ENCODE measurements around the gene ZNF318. TPM values are rescaled to one million over a fixed set of nuclear protein-coding genes. Genes with fewer than 3 reads are reported as not detected.

Gene ZNF318
- total and polyA plus RNA-seq, 10 of the 15 experiments (the other 5 are each of a cell fraction or from before 2014, with no cell fraction given) = 3.4 to 79.8 (median 13.7) TPM

- Histone ChIP-seq H3K27me3 (replicated peaks in 1 of 2; ENCODE audit: control insufficient read depth in 2 of 2, insufficient read depth in 2 of 2, low read length in 1 of 2) (no peaks in the 10 kb centered on the region), H3K4me2 (ENCODE audit: control insufficient read depth, insufficient read depth) (no peak overlapping the region), H3K4me3 (no peak overlapping the region), H2AFZ (ENCODE audit: control insufficient read depth, low read depth, low read length) (no peak overlapping the region), H3K9ac (ENCODE audit: control insufficient read depth, insufficient read depth, low read length) (no peak overlapping the region), H3K36me3 (ENCODE audit: control insufficient read depth in 2 of 2, insufficient read depth in 2 of 2, low read length in 1 of 2) (no peaks in the 10 kb centered on the region), H3K9me3 (replicated peaks; ENCODE audit: control insufficient read depth, insufficient read depth, low read length) (no peaks in the 10 kb centered on the region; the same call in 2 of the 3 replicates), H4K20me1 (ENCODE audit: control insufficient read depth, insufficient read depth) (no peaks in the 10 kb centered on the region), H3K79me2 (ENCODE audit: control insufficient read depth, insufficient read depth, low read length) (no peaks in the 10 kb centered on the region), H3K4me1 (ENCODE audit: control insufficient read depth, insufficient read depth, low read length) (no peaks in the 10 kb centered on the region), H3K27ac (ENCODE audit: control insufficient read depth, insufficient read depth) (no peak overlapping the region)
- no peak for DNase-seq (ENCODE audit: low read depth, low spot score)
- RAD21 ChIA-PET (ENCODE audit: unreplicated experiment) = interaction anchor here (1.3 to 1.7 kb wide), 2 partner anchors 9 to 38 kb away, joined by 4 to 6 read pairs; partner anchors contain the start of gene CRIP3
- no peak for FAIRE-seq
- in situ Hi-C loops (cut with MboI) = no loop called here
- SMC1A ChIA-PET (ENCODE audit: uncharacterized antibody, unreplicated experiment) = interaction anchor here (1.0 to 1.1 kb wide), 2 partner anchors 8 to 15 kb away, joined by 3 read pairs; no protein-coding TSS in a partner anchor
- no TSS peak for BruUV-seq (replicated peaks)
- peak; percentile 47; the same call in 2 of the 3 replicates for ATAC-seq
- CTCF ChIA-PET = interaction anchor here (0.7 to 1.9 kb wide), 3 partner anchors 9 to 98 kb away, joined by 3 to 14 read pairs (median 4); partner anchors contain the start of gene CRIP3
- 73% methylated on average over 18 of the region's 18 CpGs for WGBS (ENCODE audit: insufficient coverage, insufficient replicate concordance, low lambda C conversion rate, missing lambda C conversion rate)
- TF ChIP-seq TAF1 (IDR thresholded peaks at IDR 0.05; ENCODE audit: borderline replicate concordance, low read depth, low read length) (no peak), SPI1 (IDR thresholded peaks at IDR 0.05; ENCODE audit: borderline replicate concordance, insufficient read depth, low read depth, low read length) (peak; percentile 37; the same call in 1 of the 2 replicates)
- POLR2A ChIA-PET = no interaction called here
- intact Hi-C loops (cut with micrococcal nuclease; ENCODE audit: unreplicated experiment) = no loop called here
These were observed 69.8 kb downstream of the ZNF318 start for GRCh38 chr6:43299338-43300293.

GRCh38 chr6:43298565-43299337 lies 70.7 kb downstream of the ZNF318 start:
- no peaks in the 10 kb centered on the region for H3K79me2 ChIP-seq (ENCODE audit: control insufficient read depth, insufficient read depth, low read length)
- no peaks in the 10 kb centered on the region; the same call in 2 of the 3 replicates for H3K9me3 ChIP-seq (replicated peaks; ENCODE audit: control insufficient read depth, insufficient read depth, low read length)
- no peaks in the 10 kb centered on the region for H3K27me3 ChIP-seq (replicated peaks in 1 of 2; ENCODE audit: control insufficient read depth in 2 of 2, insufficient read depth in 2 of 2, low read length in 1 of 2)
- no peak for FAIRE-seq
- H3K4me2 ChIP-seq (ENCODE audit: control insufficient read depth, insufficient read depth) = no peak overlapping the region
- ATAC-seq = no peak
- ChIA-PET CTCF (interaction anchor here (0.6 to 1.9 kb wide), 3 partner anchors 10 to 87 kb away, joined by 3 to 14 read pairs (median 4); partner anchors contain the start of gene CRIP3), SMC1A (ENCODE audit: uncharacterized antibody, unreplicated experiment) (interaction anchor here (1.0 to 1.1 kb wide), 2 partner anchors 9 to 16 kb away, joined by 3 read pairs; no protein-coding TSS in a partner anchor), RAD21 (ENCODE audit: unreplicated experiment) (interaction anchor here (1.3 to 1.7 kb wide), 2 partner anchors 10 to 39 kb away, joined by 4 to 6 read pairs; partner anchors contain the start of gene CRIP3), POLR2A (no interaction called here)
- H3K36me3 ChIP-seq (ENCODE audit: control insufficient read depth in 2 of 2, insufficient read depth in 2 of 2, low read length in 1 of 2) = no peaks in the 10 kb centered on the region
- no peak overlapping the region for H3K27ac ChIP-seq (ENCODE audit: control insufficient read depth, insufficient read depth)
- in situ Hi-C loops (cut with MboI) = no loop called here
- WGBS (ENCODE audit: insufficient coverage, insufficient replicate concordance, low lambda C conversion rate, missing lambda C conversion rate) = 16% methylated on average over 12 of the region's 12 CpGs
- intact Hi-C loops (cut with micrococcal nuclease; ENCODE audit: unreplicated experiment) = no loop called here
- no peak overlapping the region for H2AFZ ChIP-seq (ENCODE audit: control insufficient read depth, low read depth, low read length)
- no peak for DNase-seq (ENCODE audit: low read depth, low spot score)
- no peaks in the 10 kb centered on the region for H4K20me1 ChIP-seq (ENCODE audit: control insufficient read depth, insufficient read depth)
- BruUV-seq (replicated peaks) = no TSS peak
- no peak overlapping the region for H3K4me3 ChIP-seq
- no peaks in the 10 kb centered on the region for H3K4me1 ChIP-seq (ENCODE audit: control insufficient read depth, insufficient read depth, low read length)
- no peak overlapping the region for H3K9ac ChIP-seq (ENCODE audit: control insufficient read depth, insufficient read depth, low read length)
- TF ChIP-seq SMC3 (IDR thresholded peaks at IDR 0.05; ENCODE audit: borderline replicate concordance, low read length) (no peak), IKZF2 (IDR thresholded peaks at IDR 0.05) (no peak), ETV6 (conservative IDR thresholded peaks at IDR 0.05 in 1 of 2, IDR thresholded peaks at IDR 0.05 in 1 of 2; ENCODE audit: borderline replicate concordance in 1 of 2, low read depth in 1 of 2) (no peak), ATF7 (IDR thresholded peaks at IDR 0.05; ENCODE audit: low read depth) (no peak), EP300 (IDR thresholded peaks at IDR 0.05; ENCODE audit: borderline replicate concordance in 1 of 2, control insufficient read depth in 1 of 2, low read depth in 2 of 2, low read length in 2 of 2) (no peak), RAD21 (IDR thresholded peaks at IDR 0.05; ENCODE audit: insufficient read depth, low read depth, low read length) (no peak)
- TF ChIP-seq, protein P1, sequence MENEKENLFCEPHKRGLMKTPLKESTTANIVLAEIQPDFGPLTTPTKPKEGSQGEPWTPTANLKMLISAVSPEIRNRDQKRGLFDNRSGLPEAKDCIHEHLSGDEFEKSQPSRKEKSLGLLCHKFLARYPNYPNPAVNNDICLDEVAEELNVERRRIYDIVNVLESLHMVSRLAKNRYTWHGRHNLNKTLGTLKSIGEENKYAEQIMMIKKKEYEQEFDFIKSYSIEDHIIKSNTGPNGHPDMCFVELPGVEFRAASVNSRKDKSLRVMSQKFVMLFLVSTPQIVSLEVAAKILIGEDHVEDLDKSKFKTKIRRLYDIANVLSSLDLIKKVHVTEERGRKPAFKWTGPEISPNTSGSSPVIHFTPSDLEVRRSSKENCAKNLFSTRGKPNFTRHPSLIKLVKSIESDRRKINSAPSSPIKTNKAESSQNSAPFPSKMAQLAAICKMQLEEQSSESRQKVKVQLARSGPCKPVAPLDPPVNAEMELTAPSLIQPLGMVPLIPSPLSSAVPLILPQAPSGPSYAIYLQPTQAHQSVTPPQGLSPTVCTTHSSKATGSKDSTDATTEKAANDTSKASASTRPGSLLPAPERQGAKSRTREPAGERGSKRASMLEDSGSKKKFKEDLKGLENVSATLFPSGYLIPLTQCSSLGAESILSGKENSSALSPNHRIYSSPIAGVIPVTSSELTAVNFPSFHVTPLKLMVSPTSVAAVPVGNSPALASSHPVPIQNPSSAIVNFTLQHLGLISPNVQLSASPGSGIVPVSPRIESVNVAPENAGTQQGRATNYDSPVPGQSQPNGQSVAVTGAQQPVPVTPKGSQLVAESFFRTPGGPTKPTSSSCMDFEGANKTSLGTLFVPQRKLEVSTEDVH (IDR thresholded peaks at IDR 0.05; ENCODE audit: low read depth, partially characterized antibody) = no peak
